Smooth muscle cell of trachea (primary cell): Measurements from ENCODE around the gene POLRMT. TPM values are rescaled to one million over a fixed set of nuclear protein-coding genes. Genes with fewer than 3 reads are reported as not detected.

Source experiments
- total RNA-seq: library from RNA; depleted of rRNA; stranded (reverse); fragments of >200 nt; gene quantifications from 2 replicates; pipeline ENCODE4 v1.2.1, GENCODE V29; 2014

Gene POLRMT
- 20.7 and 29.3 TPM in 2 replicates for total RNA-seq

DNA sequence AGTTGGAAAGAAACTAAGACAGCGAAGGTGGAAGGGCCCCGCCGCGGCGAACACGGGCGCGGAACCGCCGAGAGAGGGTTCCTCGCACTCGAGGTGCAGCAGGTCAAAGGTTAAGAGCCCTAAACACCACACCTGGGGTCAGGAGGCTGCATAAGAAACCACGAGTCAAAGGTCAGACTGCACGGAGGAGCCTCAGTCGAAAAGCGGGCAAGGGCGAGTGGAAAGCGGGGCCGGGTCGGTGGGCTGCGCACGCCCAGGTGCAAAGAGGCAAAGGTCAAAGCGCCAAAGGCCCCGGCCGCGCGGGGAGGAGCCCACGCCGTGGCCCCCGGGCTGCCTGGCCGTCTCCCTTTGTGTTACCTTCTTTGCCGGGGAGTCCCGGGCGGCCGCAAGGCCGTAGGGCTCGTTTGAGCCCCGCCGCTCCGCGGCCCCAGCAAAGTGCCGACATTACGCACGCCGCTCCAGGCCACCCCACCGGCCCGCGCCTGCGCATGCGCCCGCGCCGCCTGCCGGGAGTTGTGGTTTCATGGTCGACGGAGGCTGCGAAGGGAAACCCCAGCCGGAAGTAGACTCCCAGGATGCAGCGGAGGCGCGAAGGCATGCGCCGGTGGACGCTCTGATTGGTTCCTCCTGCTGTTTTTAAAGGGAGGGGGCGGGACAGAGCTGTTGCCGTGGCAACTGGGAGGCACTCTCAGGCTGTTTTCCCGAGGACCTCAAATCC lies at the start of gene POLRMT:
Gene POLRMT (minus strand): TSS at position 470 of the 718 bp plus-strand sequence. CDS start 25 bp downstream, at position 445.

DNA sequence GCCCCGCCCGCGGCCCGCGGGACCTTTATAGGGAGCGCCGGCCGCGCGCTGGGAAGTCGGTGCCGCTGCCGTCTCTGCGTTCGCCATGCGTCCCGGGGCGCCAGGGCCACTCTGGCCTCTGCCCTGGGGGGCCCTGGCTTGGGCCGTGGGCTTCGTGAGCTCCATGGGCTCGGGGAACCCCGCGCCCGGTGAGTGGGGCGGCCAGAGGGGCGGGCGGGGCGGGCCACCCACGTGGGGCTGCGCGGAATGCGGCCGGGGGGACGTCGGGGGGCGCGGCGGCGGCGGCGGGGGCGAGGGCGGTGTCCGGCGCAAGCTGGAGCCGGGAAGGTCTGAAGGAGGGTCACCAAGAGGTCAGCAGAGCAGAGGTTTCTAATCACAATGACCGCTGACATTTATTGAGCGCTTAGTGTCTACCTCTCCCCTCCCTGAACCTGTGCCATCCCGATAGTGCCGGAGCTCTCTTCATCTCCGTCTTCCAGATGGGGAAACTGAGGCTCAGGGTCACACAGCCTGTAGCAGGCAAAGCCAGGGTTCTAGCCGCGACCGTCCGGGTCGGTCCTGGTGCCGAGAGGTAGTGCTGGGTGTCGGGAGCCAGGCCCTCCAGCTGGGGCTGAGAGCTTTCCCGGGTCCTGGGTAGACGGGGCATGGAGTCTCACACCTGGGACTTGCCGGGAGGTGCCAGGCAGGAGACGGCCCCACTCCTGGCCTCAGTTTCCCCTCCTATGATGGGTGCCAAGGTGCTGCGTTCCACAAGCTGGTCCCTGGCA lies 43.2 kb upstream of the POLRMT start, which contains the start of gene FSTL3:
Gene FSTL3 (plus strand): TSS at position 54 of the 767 bp plus-strand sequence. CDS start 32 bp downstream, at position 86.

DNA sequence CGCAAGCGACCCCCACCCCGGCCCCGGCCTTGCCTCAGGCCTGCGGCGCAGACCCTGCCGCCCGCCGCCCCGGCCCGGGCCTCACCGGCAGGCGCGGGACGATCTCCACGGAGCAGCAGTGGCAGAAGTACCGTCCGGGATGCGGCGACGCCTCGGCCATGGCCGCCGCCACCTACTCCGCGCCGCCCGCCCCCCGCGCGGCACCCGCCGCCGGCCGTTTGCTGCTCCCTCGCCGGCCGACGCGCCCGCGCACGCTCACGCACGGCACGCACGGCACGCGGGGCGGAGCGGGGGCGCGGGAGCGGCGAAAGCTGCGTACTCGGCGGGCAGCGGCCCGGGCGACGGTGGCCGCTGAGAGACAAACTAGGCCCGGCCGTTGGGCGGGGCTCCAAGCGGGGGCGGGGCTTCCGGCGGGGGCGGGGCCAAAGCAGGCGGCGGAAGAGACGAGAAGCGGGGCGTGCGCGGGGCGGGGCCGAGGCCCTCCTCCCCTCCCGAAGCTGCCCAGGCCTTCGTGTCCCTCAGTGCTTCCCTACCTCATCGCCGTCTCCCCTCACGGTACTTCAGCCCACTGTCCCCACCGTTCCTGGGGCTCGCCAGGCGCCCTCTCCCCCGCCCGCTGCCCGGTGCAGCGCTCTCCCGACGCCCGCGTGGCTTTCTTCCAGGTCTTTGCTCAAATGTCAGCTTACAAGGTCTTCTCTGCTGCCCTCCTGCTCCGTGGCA lies 29.8 kb upstream of the POLRMT start, which contains the start of gene RNF126:
Gene RNF126 (minus strand): TSS at position 253 of the 720 bp plus-strand sequence. CDS start 93 bp downstream, at position 160.

DNA sequence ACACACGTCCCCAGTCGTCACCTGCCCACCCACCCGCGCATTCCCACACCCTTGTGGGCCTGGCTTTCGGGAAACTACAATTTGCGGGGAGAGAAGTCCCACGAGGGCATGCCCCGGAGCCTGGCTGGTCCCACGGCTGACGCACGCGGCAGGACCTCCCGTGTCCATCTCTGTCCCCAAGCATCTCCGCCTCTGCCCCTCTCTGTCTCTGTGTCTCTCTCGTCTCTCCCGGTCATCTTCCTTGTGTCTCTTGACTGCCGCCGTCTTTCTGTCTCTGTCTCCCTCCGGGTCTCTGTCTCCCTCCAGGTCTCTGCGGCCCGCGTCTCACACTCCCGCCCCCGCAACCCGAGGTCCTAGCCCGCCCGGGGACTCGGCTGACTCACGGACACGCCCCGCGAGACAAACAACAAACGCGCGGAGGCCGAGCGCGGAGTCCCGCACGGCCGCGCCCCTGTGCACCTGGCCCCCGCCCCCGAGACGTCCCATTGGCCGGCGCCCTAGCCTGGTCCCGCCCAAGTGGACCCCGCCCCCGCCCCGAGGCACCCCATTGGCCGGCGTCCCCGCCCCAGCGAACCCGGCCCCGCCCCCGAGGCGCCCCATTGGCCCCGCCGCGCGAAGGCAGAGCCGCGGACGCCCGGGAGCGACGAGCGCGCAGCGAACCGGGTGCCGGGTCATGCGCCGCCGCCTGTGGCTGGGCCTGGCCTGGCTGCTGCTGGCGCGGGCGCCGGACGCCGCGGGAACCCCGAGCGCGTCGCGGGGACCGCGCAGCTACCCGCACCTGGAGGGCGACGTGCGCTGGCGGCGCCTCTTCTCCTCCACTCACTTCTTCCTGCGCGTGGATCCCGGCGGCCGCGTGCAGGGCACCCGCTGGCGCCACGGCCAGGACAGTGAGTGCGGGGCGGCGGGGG lies 6.2 kb upstream of the POLRMT start, which contains the start of gene FGF22:
Gene FGF22 (plus strand): TSS at position 627 of the 908 bp plus-strand sequence. CDS start 47 bp downstream, at position 674.

DNA sequence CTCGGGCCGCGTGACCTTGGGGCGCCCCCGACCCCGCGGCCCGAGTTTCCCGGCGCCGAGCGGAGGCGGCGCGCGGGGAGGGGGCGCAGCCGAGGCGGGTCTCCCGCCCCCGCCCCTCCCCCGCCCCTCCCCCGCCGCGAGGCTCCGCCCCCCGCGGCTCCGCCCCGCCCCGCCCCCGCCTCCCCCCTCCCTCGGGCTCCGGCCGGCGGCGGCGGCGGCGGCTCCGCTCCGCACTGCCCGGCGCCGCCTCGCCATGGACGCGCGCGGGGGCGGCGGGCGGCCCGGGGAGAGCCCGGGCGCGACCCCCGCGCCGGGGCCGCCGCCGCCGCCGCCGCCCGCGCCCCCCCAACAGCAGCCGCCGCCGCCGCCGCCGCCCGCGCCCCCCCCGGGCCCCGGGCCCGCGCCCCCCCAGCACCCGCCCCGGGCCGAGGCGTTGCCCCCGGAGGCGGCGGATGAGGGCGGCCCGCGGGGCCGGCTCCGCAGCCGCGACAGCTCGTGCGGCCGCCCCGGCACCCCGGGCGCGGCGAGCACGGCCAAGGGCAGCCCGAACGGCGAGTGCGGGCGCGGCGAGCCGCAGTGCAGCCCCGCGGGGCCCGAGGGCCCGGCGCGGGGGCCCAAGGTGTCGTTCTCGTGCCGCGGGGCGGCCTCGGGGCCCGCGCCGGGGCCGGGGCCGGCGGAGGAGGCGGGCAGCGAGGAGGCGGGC lies 43.5 kb downstream of the POLRMT start, which contains the start of gene HCN2:
Gene HCN2 (plus strand): TSS at position 189 of the 703 bp plus-strand sequence. CDS start 65 bp downstream, at position 254.

DNA sequence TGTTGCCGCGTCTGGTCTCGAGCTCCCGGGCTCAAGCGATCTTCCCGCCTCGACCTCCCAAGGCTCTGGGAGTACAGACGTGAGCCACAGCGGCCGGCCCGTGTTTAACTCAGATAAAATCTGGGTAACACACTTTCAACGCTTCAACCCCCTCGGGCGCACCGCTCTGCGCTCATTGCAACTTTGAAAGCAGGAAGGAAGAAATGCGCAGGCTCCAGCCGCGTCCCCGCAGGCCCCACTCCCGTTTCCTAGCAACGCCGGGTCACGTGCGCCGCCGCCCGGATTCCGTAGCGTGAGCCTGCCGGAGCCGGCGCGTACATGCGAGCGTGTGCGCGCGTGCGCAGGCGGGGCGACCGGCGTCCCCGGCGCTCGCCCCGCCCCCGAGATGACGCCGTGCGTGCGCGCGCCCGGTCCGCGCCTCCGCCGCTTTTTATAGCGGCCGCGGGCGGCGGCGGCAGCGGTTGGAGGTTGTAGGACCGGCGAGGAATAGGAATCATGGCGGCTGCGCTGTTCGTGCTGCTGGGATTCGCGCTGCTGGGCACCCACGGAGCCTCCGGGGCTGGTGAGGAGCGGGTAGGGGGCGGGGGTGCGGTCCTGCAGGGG lies 61.1 kb downstream of the POLRMT start, which contains the start of gene BSG:
Gene BSG (plus strand): TSS at position 457 of the 603 bp plus-strand sequence. CDS start 39 bp downstream, at position 496.

Other genes starting within 250 kb of the POLRMT start
- 0.29 and 0.33 TPM in 2 replicates for gene C2CD4C, start 224.4 kb downstream of the POLRMT start, total RNA-seq
- 1.0 and 10.3 TPM in 2 replicates for gene SHC2, start 172.5 kb downstream of the POLRMT start, total RNA-seq
- 0.15 TPM in 1 of 2 replicates, not detected in the other for gene MADCAM1, start 137.1 kb downstream of the POLRMT start, total RNA-seq
- gene TPGS1, start 126.0 kb downstream of the POLRMT start, total RNA-seq, result 61.4 and 69.1 TPM in 2 replicates
- gene CDC34, start 101.8 kb downstream of the POLRMT start, total RNA-seq, result 49.2 and 67.0 TPM in 2 replicates
- 0.17 TPM in 1 of 2 replicates, not detected in the other for gene GZMM, start 89.5 kb downstream of the POLRMT start, total RNA-seq
- 327 and 538 TPM in 2 replicates for gene BSG, start 60.9 kb downstream of the POLRMT start, total RNA-seq
- 0.73 and 1.7 TPM in 2 replicates for gene HCN2, start 43.7 kb downstream of the POLRMT start, total RNA-seq
- 0.15 TPM in 1 of 2 replicates, not detected in the other for gene FGF22, start 6.3 kb upstream of the POLRMT start, total RNA-seq
- gene RNF126, start 29.7 kb upstream of the POLRMT start, total RNA-seq, result 21.5 and 24.1 TPM in 2 replicates
- gene FSTL3, start 42.9 kb upstream of the POLRMT start, total RNA-seq, result 15.9 and 77.4 TPM in 2 replicates
- 0.17 TPM in 1 of 2 replicates, not detected in the other for gene PRSS57, start 61.9 kb upstream of the POLRMT start, total RNA-seq
- 3.9 and 41.4 TPM in 2 replicates for gene PALM, start 75.4 kb upstream of the POLRMT start, total RNA-seq
- under 0.01 and 0.17 TPM in 2 replicates for gene MISP, start 117.6 kb upstream of the POLRMT start, total RNA-seq
- 72.0 and 99.4 TPM in 2 replicates for gene PTBP1, start 163.9 kb upstream of the POLRMT start, total RNA-seq
- gene PLPPR3, start 188.4 kb upstream of the POLRMT start, total RNA-seq, result 0.15 and 2.5 TPM in 2 replicates
- under 0.01 TPM in 1 of 2 replicates, not detected in the other for gene AZU1, start 194.3 kb upstream of the POLRMT start, total RNA-seq
- not detected in 2 replicates for gene PRTN3, start 207.5 kb upstream of the POLRMT start, total RNA-seq
- gene ELANE, start 218.8 kb upstream of the POLRMT start, total RNA-seq, result 0.66 TPM in 1 of 2 replicates, not detected in the other
- gene CFD, start 226.1 kb upstream of the POLRMT start, total RNA-seq, result 38.5 and 194 TPM in 2 replicates